A673 (cell line): Measurements from ENCODE around the gene AUNIP.

ENCODE experiments used
- EZH2 ChIP-seq: fragments of 200-600 bp; sonication (generic); IDR thresholded peaks from 2 replicates; pipeline ENCODE4 v1.6.1; 2017; ENCODE audit warnings: borderline replicate concordance, low read depth, mild to moderate bottlenecking, mixed read lengths, antibody characterized with exemption, low read length; ENCODE audit not compliant: poor library complexity, severe bottlenecking
- TF ChIP-seq, protein P1 (sequence below): fragments of 300-800, 200-600 bp; sonication (generic); conservative IDR thresholded peaks from 2 replicates; pipeline ENCODE4 v1.5.1; 2017; ENCODE audit warnings: low read depth, mild to moderate bottlenecking, antibody characterized with exemption, low read length, moderate library complexity, mixed read lengths

DNA sequence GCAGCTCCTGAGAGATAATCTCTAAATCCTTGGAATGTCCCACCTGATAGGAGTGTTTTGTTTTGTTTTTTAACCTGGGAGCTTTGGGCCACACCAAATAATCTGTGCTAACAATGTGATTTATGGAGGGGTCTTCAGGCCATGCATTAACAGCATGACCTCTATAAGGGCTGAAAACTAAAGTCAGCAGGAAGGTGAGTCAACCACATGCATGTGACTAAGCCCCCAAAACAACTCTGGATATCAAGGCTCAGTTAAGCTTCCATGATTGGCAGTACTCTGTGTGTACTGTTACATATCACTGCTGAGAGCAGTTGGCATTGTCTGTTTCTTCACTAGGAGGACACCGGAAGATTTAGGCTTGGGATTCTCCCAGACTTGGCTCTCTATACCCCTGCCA is 10.7 kb downstream of the AUNIP start:
- TF ChIP-seq, protein P1, sequence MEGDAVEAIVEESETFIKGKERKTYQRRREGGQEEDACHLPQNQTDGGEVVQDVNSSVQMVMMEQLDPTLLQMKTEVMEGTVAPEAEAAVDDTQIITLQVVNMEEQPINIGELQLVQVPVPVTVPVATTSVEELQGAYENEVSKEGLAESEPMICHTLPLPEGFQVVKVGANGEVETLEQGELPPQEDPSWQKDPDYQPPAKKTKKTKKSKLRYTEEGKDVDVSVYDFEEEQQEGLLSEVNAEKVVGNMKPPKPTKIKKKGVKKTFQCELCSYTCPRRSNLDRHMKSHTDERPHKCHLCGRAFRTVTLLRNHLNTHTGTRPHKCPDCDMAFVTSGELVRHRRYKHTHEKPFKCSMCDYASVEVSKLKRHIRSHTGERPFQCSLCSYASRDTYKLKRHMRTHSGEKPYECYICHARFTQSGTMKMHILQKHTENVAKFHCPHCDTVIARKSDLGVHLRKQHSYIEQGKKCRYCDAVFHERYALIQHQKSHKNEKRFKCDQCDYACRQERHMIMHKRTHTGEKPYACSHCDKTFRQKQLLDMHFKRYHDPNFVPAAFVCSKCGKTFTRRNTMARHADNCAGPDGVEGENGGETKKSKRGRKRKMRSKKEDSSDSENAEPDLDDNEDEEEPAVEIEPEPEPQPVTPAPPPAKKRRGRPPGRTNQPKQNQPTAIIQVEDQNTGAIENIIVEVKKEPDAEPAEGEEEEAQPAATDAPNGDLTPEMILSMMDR = no peak
- TF ChIP-seq EZH2 = no peak
